Ramos (cell line): Measurements from ENCODE around the gene MAP3K20.
"Not testable (repeated sequence)": the region's sequence is repeated elsewhere in the genome, so short reads cannot be mapped to it uniquely, and the experiment has no call there.

Source experiments
- in situ Hi-C: fragments of 300-500 bp; cut with MboI; formaldehyde crosslinking; loops from one replicate; pipeline ENCODE4 v1.14.3; 2022; ENCODE audit warnings: low sequenced_read_pairs; ENCODE audit not compliant: unreplicated experiment

Gene MAP3K20

GRCh38 chr2:173248381-173248780 is 172.7 kb downstream of the MAP3K20 start:
- in situ Hi-C loops, result no loop called here

GRCh38 chr2:173249661-173250641 is 174.3 kb downstream of the MAP3K20 start:
- in situ Hi-C loops, result no loop called here

- in situ Hi-C loops, result no loop called here
These were observed 175.6 kb downstream of the MAP3K20 start for GRCh38 chr2:173251225-173251624.

- in situ Hi-C loops, result no loop called here
These were observed 176.9 kb downstream of the MAP3K20 start for GRCh38 chr2:173252581-173252980.

GRCh38 chr2:173254659-173255058 is 179.0 kb downstream of the MAP3K20 start:
- in situ Hi-C loops, result no loop called here

- in situ Hi-C loops, result no loop called here
These were observed 183.1 kb downstream of the MAP3K20 start for GRCh38 chr2:173258701-173259100.

- in situ Hi-C loops, result not testable (repeated sequence)
These were observed 186.7 kb downstream of the MAP3K20 start for GRCh38 chr2:173262356-173262755.

- in situ Hi-C loops, result no loop called here
These were observed 188.5 kb downstream of the MAP3K20 start for GRCh38 chr2:173264151-173264550.

GRCh38 chr2:173264603-173265366 is 189.1 kb downstream of the MAP3K20 start:
- in situ Hi-C loops, result no loop called here

GRCh38 chr2:173271135-173271534 is 195.5 kb downstream of the MAP3K20 start:
- in situ Hi-C loops, result no loop called here

GRCh38 chr2:173271825-173272224 is 196.2 kb downstream of the MAP3K20 start:
- in situ Hi-C loops, result no loop called here

GRCh38 chr2:173272849-173273248 is 197.2 kb downstream of the MAP3K20 start:
- in situ Hi-C loops, result no loop called here

GRCh38 chr2:173278794-173279526 is 203.3 kb downstream of the MAP3K20 start:
- in situ Hi-C loops, result no loop called here

- in situ Hi-C loops, result no loop called here
These were observed 203.9 kb downstream of the MAP3K20 start for GRCh38 chr2:173279527-173279868.

GRCh38 chr2:173280853-173281252 is 205.2 kb downstream of the MAP3K20 start:
- in situ Hi-C loops, result no loop called here

- in situ Hi-C loops, result not testable (repeated sequence)
These were observed 206.3 kb downstream of the MAP3K20 start for GRCh38 chr2:173281898-173282297.

- in situ Hi-C loops, result no loop called here
These were observed 207.3 kb downstream of the MAP3K20 start for GRCh38 chr2:173282795-173283545.

GRCh38 chr2:173286153-173286809 is 210.6 kb downstream of the MAP3K20 start:
- in situ Hi-C loops, result no loop called here

GRCh38 chr2:173287594-173287993 is 211.9 kb downstream of the MAP3K20 start:
- in situ Hi-C loops, result no loop called here
